HFFc6 (cell line): ENCODE results near the gene IKZF2. TPM values are rescaled to one million over a fixed set of nuclear protein-coding genes. Genes with fewer than 3 reads are reported as not detected.

Experiments used
- DNase-seq: peaks from one replicate; pipeline ENCODE4 v3.0.0-alpha.2; 2018
- H3K27ac Mint-ChIP-seq: 2 replicates; pipeline ENCODE4 v1.8.0; 2020; ENCODE audit warnings: mild to moderate bottlenecking, mixed read lengths
- H3K27me3 Mint-ChIP-seq: 2 replicates; pipeline ENCODE4 v1.8.0; 2021; ENCODE audit warnings: mild to moderate bottlenecking, moderate library complexity, mixed read lengths; ENCODE audit not compliant: insufficient read depth
- H3K36me3 Mint-ChIP-seq: 2 replicates; pipeline ENCODE4 v1.8.0; 2021; ENCODE audit warnings: low read depth, mixed read lengths
- H3K4me1 Mint-ChIP-seq: 2 replicates; pipeline ENCODE4 v1.8.0; 2020; ENCODE audit warnings: low read depth, mixed read lengths
- H3K4me3 Mint-ChIP-seq: 2 replicates; pipeline ENCODE4 v1.8.0; 2020; ENCODE audit warnings: mild to moderate bottlenecking, moderate library complexity, mixed read lengths
- H3K9me3 Mint-ChIP-seq: 2 replicates; pipeline ENCODE4 v1.8.0; 2020; ENCODE audit warnings: mild to moderate bottlenecking, mixed read lengths
- total RNA-seq, 6 experiments: library from RNA; stranded (reverse); fragmentation: NEBNext Ultra II Directional; extraction: Animal tissue kit (Norgen Biotek cat#: 25700); gene quantifications; 2 replicates in 1 of 6; 3 replicates in 5 of 6; pipeline ENCODE4 v1.2.3, GENCODE V29; 2021
- TF ChIP-seq, protein P1 (sequence below): fragments of 200-600 bp; sonication (generic); IDR thresholded peaks from 2 replicates; pipeline ENCODE4 v1.5.0; 2021; ENCODE audit warnings: antibody characterized with exemption, mild to moderate bottlenecking

Gene IKZF2
- total RNA-seq, 6 experiments from 2014 or later = 6.5 to 12.3 (median 10.2) TPM

DNA sequence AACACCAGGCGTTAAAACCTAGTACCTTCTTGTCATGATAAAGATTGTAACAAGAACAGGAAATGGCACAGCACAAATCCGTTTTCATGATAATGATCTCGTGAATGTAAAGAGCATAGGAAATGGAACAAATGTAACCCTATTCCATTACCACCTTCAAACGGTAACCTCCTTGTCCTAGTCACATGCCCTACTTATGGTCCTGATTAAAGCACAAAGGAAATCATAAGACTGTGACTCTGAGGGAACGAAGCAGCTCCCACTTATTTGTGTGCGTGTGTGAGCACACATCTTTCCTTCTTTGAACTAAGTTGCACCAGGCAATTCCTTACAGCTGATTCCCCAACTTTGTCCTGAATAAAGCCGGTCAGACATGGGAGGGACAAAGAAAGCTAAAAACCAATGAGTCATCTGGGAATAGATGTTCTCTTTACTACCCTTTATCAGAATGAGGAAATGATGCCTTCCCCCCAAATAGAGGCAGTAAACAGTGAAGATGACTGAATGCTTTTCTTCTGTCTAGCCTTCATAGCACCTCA lies 192.6 kb downstream of the IKZF2 start:
- Mint-ChIP-seq H3K4me3 (peak overlapping the region; percentile 61), H3K9me3 (no peaks in the 10 kb centered on the region), H3K27ac (peak overlapping the region; percentile 83), H3K4me1 (peaks cover 42% of the 10 kb centered on the region), H3K27me3 (no peaks in the 10 kb centered on the region), H3K36me3 (no peaks in the 10 kb centered on the region; the same call in 1 of the 2 replicates)
- DNase-seq = peak; percentile 62
- TF ChIP-seq, protein P1, sequence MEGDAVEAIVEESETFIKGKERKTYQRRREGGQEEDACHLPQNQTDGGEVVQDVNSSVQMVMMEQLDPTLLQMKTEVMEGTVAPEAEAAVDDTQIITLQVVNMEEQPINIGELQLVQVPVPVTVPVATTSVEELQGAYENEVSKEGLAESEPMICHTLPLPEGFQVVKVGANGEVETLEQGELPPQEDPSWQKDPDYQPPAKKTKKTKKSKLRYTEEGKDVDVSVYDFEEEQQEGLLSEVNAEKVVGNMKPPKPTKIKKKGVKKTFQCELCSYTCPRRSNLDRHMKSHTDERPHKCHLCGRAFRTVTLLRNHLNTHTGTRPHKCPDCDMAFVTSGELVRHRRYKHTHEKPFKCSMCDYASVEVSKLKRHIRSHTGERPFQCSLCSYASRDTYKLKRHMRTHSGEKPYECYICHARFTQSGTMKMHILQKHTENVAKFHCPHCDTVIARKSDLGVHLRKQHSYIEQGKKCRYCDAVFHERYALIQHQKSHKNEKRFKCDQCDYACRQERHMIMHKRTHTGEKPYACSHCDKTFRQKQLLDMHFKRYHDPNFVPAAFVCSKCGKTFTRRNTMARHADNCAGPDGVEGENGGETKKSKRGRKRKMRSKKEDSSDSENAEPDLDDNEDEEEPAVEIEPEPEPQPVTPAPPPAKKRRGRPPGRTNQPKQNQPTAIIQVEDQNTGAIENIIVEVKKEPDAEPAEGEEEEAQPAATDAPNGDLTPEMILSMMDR = no peak

DNA sequence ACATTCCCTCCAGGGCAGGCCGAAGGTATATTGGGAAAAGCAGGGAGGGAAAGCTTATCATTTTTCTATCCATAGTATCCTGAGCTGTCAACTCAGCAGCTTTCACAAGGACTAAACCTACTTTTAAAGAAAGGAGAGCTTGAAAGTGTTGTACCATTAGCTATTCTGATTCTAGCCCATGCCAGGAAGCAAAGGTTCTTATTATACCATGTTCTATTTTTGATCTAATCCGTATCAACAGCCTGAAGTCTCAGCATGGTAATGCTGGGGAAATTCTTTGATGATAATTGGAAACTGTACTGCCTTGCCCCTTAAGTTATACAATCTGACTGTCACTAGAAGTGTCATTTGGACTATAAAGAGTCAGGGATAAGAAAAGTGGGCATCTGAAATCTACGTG lies 193.3 kb downstream of the IKZF2 start:
- no peaks in the 10 kb centered on the region for H3K9me3 Mint-ChIP-seq
- H3K4me1 Mint-ChIP-seq = peaks cover 42% of the 10 kb centered on the region
- H3K36me3 Mint-ChIP-seq = no peaks in the 10 kb centered on the region; the same call in 1 of the 2 replicates
- no peaks in the 10 kb centered on the region for H3K27me3 Mint-ChIP-seq
- H3K27ac Mint-ChIP-seq = peak overlapping the region; percentile 83
- H3K4me3 Mint-ChIP-seq = peak overlapping the region; percentile 61; the same call in 1 of the 2 replicates
- TF ChIP-seq, protein P1 = no peak
- no peak for DNase-seq

DNA sequence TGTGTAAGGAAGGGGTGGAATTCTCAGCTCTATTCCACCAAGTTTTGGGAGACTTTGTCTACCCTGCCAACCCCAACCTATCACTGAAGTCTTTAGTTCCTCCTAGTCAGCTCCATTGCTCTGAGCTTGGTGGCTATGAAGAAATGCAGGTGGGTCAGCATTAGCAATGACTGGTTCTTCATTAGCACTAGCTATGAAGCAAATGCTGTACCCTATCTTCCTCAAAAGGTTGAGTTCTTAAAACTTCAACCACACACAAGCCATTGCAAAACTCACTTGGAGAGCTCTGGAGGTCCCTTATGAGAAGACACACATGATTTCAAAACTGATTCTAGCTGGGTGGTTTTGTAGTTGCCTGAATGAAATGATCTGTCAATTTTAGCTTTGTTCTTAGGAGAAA lies 193.8 kb downstream of the IKZF2 start:
- TF ChIP-seq, protein P1 = no peak
- Mint-ChIP-seq H3K9me3 (no peaks in the 10 kb centered on the region), H3K27ac (peak overlapping the region; percentile 83; the same call in 1 of the 2 replicates), H3K4me1 (peaks cover 44% of the 10 kb centered on the region), H3K27me3 (no peaks in the 10 kb centered on the region), H3K36me3 (no peaks in the 10 kb centered on the region; the same call in 1 of the 2 replicates), H3K4me3 (no peak overlapping the region)
- no peak for DNase-seq

DNA sequence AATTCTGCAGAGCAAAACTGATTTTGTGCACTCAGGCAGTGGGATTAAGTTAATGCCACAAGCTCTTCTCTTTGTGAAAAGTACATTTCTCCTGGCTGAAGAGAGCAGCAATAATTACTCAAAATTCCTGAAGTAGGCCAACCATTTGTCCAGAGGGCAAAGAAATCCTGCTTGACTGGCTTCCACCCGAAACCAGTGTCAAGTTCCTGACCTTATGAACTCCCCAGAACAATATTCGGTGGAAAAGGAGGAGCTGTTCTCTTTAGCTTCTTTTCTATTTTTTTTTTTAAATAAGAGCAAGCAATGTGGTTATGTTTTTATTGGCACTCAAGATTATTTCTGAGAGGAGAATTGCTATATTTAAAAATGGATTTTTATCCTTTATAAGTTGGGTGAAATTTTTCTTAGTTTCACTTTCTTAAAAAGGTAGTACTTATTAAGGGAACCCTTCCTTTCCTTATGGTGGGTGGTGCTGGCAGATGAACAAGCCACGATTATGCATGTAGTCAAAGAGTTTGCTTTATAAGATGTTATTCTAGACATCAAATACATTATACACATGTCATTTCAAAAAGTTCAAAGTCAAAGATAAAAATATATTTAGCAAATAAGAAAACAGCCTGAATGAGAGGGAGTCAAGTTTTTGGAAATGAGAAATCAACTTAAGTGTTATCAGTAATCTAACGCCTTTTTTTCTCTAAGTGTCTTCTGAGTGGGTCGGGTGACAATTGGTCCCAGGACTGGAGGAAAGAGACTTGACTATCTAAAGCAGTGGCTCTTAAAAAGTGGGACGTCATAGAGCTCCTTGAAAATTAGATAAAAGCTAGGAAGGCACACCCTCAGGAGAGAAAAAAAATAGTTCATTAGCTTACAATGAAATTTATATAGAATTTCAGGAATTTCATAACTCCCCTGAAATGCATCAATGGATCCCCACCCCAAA lies 194.5 kb downstream of the IKZF2 start:
- no peak for DNase-seq
- Mint-ChIP-seq H3K4me3 (peak overlapping the region; percentile 56), H3K9me3 (no peaks in the 10 kb centered on the region), H3K36me3 (no peaks in the 10 kb centered on the region; the same call in 1 of the 2 replicates), H3K27ac (peak overlapping the region; percentile 19; the same call in 1 of the 2 replicates), H3K27me3 (no peaks in the 10 kb centered on the region), H3K4me1 (peaks cover 51% of the 10 kb centered on the region)
- TF ChIP-seq, protein P1 = no peak

DNA sequence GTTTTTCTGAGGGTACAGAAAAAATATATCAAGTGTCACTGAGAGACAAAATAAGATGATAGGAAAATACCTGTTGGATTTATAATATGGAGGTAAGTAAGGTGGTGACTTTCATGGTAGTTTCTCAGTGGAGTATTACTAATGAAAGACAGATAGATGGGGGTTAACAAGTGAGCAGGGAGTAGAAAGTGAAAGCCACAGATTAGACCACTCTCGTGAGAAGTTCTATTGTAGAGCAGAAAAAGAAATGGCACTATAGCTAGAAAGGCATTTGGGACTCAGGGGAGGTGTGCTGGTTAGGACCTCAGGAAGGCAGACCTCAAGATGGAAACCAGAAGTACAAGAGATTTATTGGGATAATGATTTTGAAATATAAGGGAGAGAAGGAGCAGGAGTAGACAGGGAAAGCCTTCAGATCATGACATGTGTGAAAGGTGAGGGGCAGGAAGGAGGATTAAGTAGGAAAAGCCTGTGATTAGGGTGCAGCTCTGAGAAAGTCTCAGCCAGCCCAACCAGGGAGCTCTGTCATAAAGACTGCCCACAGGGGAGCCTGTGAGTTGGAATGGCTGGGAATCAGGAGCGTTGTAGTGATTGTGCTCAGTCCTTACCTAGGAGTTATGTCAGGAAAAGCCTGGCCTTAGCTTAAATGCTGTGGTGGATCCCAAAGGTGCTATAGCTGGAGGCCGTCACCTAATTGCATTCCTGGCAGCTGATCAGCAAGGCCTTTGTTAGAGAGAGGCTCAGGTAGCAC lies 198.1 kb downstream of the IKZF2 start:
- TF ChIP-seq, protein P1 = no peak
- no peaks in the 10 kb centered on the region; the same call in 1 of the 2 replicates for H3K36me3 Mint-ChIP-seq
- H3K4me3 Mint-ChIP-seq = no peak overlapping the region
- no peaks in the 10 kb centered on the region for H3K27me3 Mint-ChIP-seq
- H3K9me3 Mint-ChIP-seq = no peaks in the 10 kb centered on the region
- no peak for DNase-seq
- H3K27ac Mint-ChIP-seq = no peak overlapping the region
- peaks cover 38% of the 10 kb centered on the region for H3K4me1 Mint-ChIP-seq
